ENCODE data around the gene CYBA. TPM values are rescaled to one million over a fixed set of nuclear protein-coding genes. Genes with fewer than 3 reads are reported as not detected.

Gene CYBA
- total RNA-seq, 1 donor from 2014 or later: 188 TPM

DNA sequence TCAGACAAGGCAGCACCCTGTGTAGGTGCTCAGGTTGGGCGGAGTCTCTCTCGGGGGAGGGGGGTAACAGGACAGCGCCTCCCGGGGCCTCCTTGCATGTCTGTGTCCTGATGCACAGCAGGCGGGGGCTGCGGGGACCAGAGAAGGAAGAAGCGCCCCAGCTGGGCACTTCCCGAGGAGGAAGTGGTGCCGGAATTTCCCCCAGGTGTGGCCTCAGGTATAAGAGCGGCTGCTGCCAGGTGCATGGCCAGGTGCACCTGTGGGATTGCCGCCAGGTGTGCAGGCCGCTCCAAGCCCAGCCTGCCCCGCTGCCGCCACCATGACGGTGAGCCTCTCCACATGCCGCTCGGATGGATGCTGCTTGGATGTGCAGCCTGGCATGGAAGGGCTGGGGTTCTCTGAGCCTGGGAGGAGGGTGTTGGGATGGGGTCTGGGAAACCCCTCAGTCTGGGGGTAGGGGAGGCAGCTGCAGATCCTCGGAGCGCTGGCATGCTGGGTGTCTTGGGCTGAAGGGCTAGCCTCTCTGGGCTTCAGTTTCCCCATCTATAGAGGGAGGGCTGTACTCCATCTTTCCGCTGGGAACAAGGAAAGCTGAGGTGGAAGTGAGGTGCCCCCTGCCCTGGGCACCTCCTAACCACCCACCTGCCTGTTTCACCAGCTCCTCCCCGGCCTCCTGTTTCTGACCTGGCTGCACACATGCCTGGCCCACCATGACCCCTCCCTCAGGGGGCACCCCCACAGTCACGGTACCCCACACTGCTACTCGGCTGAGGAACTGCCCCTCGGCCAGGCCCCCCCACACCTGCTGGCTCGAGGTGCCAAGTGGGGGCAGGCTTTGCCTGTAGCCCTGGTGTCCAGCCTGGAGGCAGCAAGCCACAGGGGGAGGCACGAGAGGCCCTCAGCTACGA lies 12.3 kb downstream of the CYBA start, which contains the start of gene IL17C:
IL17C (plus strand) TSS at position 250 of the 908 bp plus-strand sequence; CDS start at position 320, 70 bp downstream.
- Histone ChIP-seq H3K4me1 (peaks cover 16% of the 10 kb centered on the region), H3K27me3 (peaks cover 12% of the 10 kb centered on the region), H3K4me3 (no peak within 1 kb of the TSS), H3K27ac (no peak within 1 kb of the TSS), H3K9me3 (no peaks in the 10 kb centered on the region), H3K36me3 (no peaks in the 10 kb centered on the region)
- intact Hi-C loops (cut with DNase I): no loop called here
- no peak for DNase-seq (ENCODE audit: extremely low spot score in 2 of 2)
- TF ChIP-seq POLR2A (IDR thresholded peaks at IDR 0.05) (no peak), POLR2AphosphoS5 (IDR thresholded peaks at IDR 0.05; ENCODE audit: insufficient read depth in 1 of 2, low read depth in 1 of 2) (no peak), CTCF (IDR thresholded peaks at IDR 0.05) (no peak)

- Histone ChIP-seq H3K36me3 (peaks cover 0 to 8% of the 10 kb centered on the region in 2 donors), H3K27me3 (peaks cover 12% of the 10 kb centered on the region), H3K4me1 (peaks cover 16% of the 10 kb centered on the region), H3K9me3 (no peaks in the 10 kb centered on the region), H3K4me3 (no peak overlapping the region), H3K27ac (no peak overlapping the region)
- intact Hi-C loops (cut with DNase I): no loop called here
- no peak for TF ChIP-seq CTCF (IDR thresholded peaks at IDR 0.05)
- no peak for TF ChIP-seq POLR2AphosphoS5 (IDR thresholded peaks at IDR 0.05; ENCODE audit: insufficient read depth in 1 of 2, low read depth in 1 of 2)
- TF ChIP-seq POLR2A (IDR thresholded peaks at IDR 0.05): no peak
- DNase-seq (ENCODE audit: extremely low spot score in 2 of 2): no peak
Measured at GRCh38 chr16:88636488-88637265, 14.2 kb downstream of the CYBA start.

DNA sequence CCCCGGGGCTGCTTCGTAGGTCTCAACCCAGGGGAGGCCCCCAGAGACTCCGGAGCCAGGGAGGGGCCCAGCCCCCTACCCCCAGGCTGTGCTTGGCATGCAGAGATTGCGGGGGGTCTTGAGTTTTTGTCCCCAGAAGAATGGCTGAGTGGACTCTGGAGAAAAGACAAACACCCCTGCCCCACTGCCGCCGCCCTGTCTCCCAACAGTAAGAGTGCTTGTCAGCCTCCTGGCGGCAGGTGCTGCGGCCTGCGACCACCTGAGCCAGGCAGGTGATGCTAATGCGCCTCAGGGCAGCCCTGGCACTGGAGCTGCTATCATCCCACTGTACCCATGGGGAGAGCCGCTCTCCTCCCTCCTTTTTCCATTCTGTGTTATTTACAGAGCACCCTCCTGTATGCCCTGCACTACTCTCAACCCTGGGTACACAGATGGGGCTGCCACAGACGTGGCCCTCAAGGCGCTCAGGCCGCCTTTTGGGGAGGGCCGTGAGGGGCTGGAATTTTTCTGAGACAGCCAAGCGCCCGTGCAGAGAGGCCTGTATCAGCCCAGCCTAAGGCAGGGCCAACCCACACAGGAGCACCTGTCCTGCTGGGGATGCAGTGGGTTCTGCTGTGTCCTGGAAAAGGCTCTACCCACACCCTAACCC lies 15.1 kb downstream of the CYBA start:
- Histone ChIP-seq H3K36me3 (peaks cover 0 to 16% of the 10 kb centered on the region in 2 donors), H3K27ac (no peak overlapping the region), H3K4me3 (no peak overlapping the region), H3K9me3 (no peaks in the 10 kb centered on the region), H3K27me3 (peaks cover 12% of the 10 kb centered on the region), H3K4me1 (peaks cover 16% of the 10 kb centered on the region)
- no peak for DNase-seq (ENCODE audit: extremely low spot score in 2 of 2)
- intact Hi-C loops (cut with DNase I): no loop called here
- TF ChIP-seq POLR2A (IDR thresholded peaks at IDR 0.05) (no peak), POLR2AphosphoS5 (IDR thresholded peaks at IDR 0.05; ENCODE audit: insufficient read depth in 1 of 2, low read depth in 1 of 2) (no peak), CTCF (IDR thresholded peaks at IDR 0.05) (no peak)

GRCh38 chr16:88634994-88635670 lies 15.7 kb downstream of the CYBA start:
- Histone ChIP-seq H3K36me3 (peaks cover 0 to 22% of the 10 kb centered on the region in 2 donors), H3K9me3 (no peaks in the 10 kb centered on the region), H3K27me3 (peaks cover 12% of the 10 kb centered on the region), H3K4me1 (peaks cover 16% of the 10 kb centered on the region), H3K27ac (no peak overlapping the region), H3K4me3 (peak overlapping the region; percentile 39 to 43)
- intact Hi-C loops (cut with DNase I): no loop called here
- no peak for DNase-seq (ENCODE audit: extremely low spot score in 2 of 2)
- TF ChIP-seq CTCF (IDR thresholded peaks at IDR 0.05): no peak
- no peak for TF ChIP-seq POLR2A (IDR thresholded peaks at IDR 0.05)
- TF ChIP-seq POLR2AphosphoS5 (IDR thresholded peaks at IDR 0.05; ENCODE audit: insufficient read depth in 1 of 2, low read depth in 1 of 2): no peak
